Heart left ventricle (tissue), 13 donors: ENCODE data around the gene PLEKHN1.

Source experiments
- POLR2A ChIP-seq, 2 donors: fragments of 450-650 bp; IDR thresholded peaks; one replicate each; pipeline ENCODE4 v1.6.1; 2017; ENCODE audit warnings: antibody characterized with exemption in 2 of 2, mild to moderate bottlenecking in 2 of 2, moderate library complexity in 2 of 2
- TF ChIP-seq, protein P1 (sequence below), 12 donors: fragments of 200-600 bp; sonication (generic) in 4 of 12; IDR thresholded peaks; one replicate each; pipeline versions ENCODE4 v1.5.0 to v1.8.0; 2018 to 2022; ENCODE audit warnings: antibody characterized with exemption in 12 of 12, mild to moderate bottlenecking in 5 of 12
- donor health status: ischemic (EF 13 %, LVEDD 7.1; RV severe dilation, severe dysfunction).
- donor health status: DM: no; HTN: yes; CAD: no.
- donor health status: DM: no; HTN: no; CAD: no.
- donor health status: ischemic (EF 25% LVEDD 6.9; RV normal size, moderate dysfunction).
- donor health status: ischemic (EF 25% LVEDD 5.7; RV mildly dilated, moderate dysfunction).
- donor health status: ischemic (EF 35%, LVEDD 5.7; RV mildly dilated, moderate dysfunction).
- donor health status: nonischemic (EF 11% LVEDD 7.7; RV severe dilation, severe dysfunction).
- donor health status: DM: yes; HTN: yes; CAD: no.
- donor health status: PGD.
- donor health status: ischemic (EF 29% LVEDD 5.4; RV normal size, mild dysfunction).
- donor health status: nonischemic (EF 23%, LVEDD 6.1; RV moderate dilation, normal function).

DNA sequence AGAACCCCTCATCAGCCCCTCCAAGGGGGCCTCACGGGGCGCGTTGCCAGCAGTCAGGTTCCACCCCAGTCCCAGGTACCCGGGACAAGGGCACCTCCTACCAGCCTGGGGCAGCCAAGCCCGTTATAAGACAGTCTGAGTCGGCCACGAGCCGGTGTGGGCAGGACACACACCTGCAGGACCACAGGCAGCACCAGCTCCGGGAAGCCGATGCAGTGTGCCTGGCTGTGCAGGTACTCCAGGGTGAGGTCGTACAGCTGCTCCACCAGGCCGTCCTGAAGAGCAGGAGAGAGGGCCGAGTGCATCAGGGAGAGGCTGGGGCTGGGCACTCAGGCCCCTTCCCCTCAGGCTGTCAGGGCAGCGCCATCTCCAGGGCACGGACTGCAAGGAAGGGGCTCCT is 18.3 kb upstream of the PLEKHN1 start:
- TF ChIP-seq, protein P1, sequence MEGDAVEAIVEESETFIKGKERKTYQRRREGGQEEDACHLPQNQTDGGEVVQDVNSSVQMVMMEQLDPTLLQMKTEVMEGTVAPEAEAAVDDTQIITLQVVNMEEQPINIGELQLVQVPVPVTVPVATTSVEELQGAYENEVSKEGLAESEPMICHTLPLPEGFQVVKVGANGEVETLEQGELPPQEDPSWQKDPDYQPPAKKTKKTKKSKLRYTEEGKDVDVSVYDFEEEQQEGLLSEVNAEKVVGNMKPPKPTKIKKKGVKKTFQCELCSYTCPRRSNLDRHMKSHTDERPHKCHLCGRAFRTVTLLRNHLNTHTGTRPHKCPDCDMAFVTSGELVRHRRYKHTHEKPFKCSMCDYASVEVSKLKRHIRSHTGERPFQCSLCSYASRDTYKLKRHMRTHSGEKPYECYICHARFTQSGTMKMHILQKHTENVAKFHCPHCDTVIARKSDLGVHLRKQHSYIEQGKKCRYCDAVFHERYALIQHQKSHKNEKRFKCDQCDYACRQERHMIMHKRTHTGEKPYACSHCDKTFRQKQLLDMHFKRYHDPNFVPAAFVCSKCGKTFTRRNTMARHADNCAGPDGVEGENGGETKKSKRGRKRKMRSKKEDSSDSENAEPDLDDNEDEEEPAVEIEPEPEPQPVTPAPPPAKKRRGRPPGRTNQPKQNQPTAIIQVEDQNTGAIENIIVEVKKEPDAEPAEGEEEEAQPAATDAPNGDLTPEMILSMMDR (IDR thresholded peaks at IDR 0.05), result no peak
- TF ChIP-seq POLR2A (IDR thresholded peaks at IDR 0.05), result no peak
